Neuronal stem cell (in vitro differentiated cells): ENCODE results near the gene SMIM15.
"Not testable (repeated sequence)": the region's sequence is repeated elsewhere in the genome, so short reads cannot be mapped to it uniquely, and the experiment has no call there.

ENCODE experiments used
- DNase-seq: peaks from one replicate; pipeline ENCODE4 v3.0.0-alpha.2; 2013; ENCODE audit warnings: low spot score
- H2AFZ ChIP-seq: one replicate; pipeline ENCODE4 v1.6.1; 2013; ENCODE audit warnings: mild to moderate bottlenecking, low read length, inconsistent platforms
- H2AK5ac ChIP-seq: 2 replicates; pipeline ENCODE4 v1.6.1; 2013; ENCODE audit warnings: low read depth, mild to moderate bottlenecking, inconsistent platforms, low read length, moderate library complexity, mixed read lengths
- H2BK120ac ChIP-seq: 2 replicates; pipeline ENCODE4 v1.6.1; 2013; ENCODE audit warnings: low read depth, mild to moderate bottlenecking, inconsistent platforms, low read length, moderate library complexity, mixed read lengths
- H2BK12ac ChIP-seq: one replicate; pipeline ENCODE4 v1.6.1; 2013; ENCODE audit warnings: low read length, inconsistent platforms
- H2BK15ac ChIP-seq: 2 replicates; pipeline ENCODE4 v1.6.1; 2013; ENCODE audit warnings: mild to moderate bottlenecking, low read length, inconsistent platforms, mixed read lengths
- H2BK5ac ChIP-seq: one replicate; pipeline ENCODE4 v1.6.1; 2013; ENCODE audit warnings: inconsistent platforms, mild to moderate bottlenecking, low read length, moderate library complexity
- H3K14ac ChIP-seq: one replicate; pipeline ENCODE4 v1.6.1; 2013; ENCODE audit warnings: low read length, inconsistent platforms
- H3K18ac ChIP-seq: 2 replicates; pipeline ENCODE4 v1.6.1; 2013; ENCODE audit warnings: low read length, inconsistent platforms
- H3K23ac ChIP-seq: 2 replicates; pipeline ENCODE4 v1.6.1; 2013; ENCODE audit warnings: low read depth, mild to moderate bottlenecking, mixed read lengths, low read length, inconsistent platforms; ENCODE audit not compliant: poor library complexity
- H3K27ac ChIP-seq: replicated peaks from 3 replicates; pipeline ENCODE4 v1.5.1; 2013; ENCODE audit warnings: low read length, inconsistent platforms
- H3K27me3 ChIP-seq, 3 experiments: 2 replicates each; pipeline ENCODE4 v1.6.1; 2013; ENCODE audit warnings: low read length in 3 of 3, mild to moderate bottlenecking in 2 of 3, inconsistent platforms in 1 of 3, low read depth in 1 of 3, mixed read lengths in 1 of 3, moderate library complexity in 1 of 3; ENCODE audit not compliant: control insufficient read depth in 3 of 3, insufficient read depth in 3 of 3
- H3K36me3 ChIP-seq, 2 donors: replicated peaks in 1 of 2; 2 replicates each; pipeline ENCODE4 v1.6.1; 2013; ENCODE audit warnings: low read length in 2 of 2; ENCODE audit not compliant: control insufficient read depth in 2 of 2, insufficient read depth in 2 of 2
- H3K4ac ChIP-seq: 2 replicates; pipeline ENCODE4 v1.6.1; 2013; ENCODE audit warnings: inconsistent platforms, mild to moderate bottlenecking, low read length, moderate library complexity
- H3K4me1 ChIP-seq, 2 donors: 1 replicate in 1 of 2; 2 replicates in 1 of 2; pipeline ENCODE4 v1.6.1; 2013; ENCODE audit warnings: low read length in 2 of 2, low read depth in 1 of 2; ENCODE audit not compliant: control insufficient read depth in 2 of 2, insufficient read depth in 1 of 2
- H3K4me2 ChIP-seq: one replicate; pipeline ENCODE4 v1.6.1; 2013; ENCODE audit warnings: mild to moderate bottlenecking, low read length, inconsistent platforms; ENCODE audit not compliant: insufficient read depth, poor library complexity, severe bottlenecking
- H3K4me3 ChIP-seq, 2 donors: 2 replicates each; pipeline ENCODE4 v1.5.1; 2013; ENCODE audit warnings: low read length in 2 of 2, mild to moderate bottlenecking in 2 of 2, inconsistent platforms in 1 of 2, moderate library complexity in 1 of 2
- H3K79me1 ChIP-seq: one replicate; pipeline ENCODE4 v1.6.1; 2013; ENCODE audit warnings: low read depth, mild to moderate bottlenecking, inconsistent platforms, low read length, moderate library complexity
- H3K9ac ChIP-seq: one replicate; pipeline ENCODE4 v1.6.1; 2013; ENCODE audit warnings: mild to moderate bottlenecking, low read depth, low read length, inconsistent platforms; ENCODE audit not compliant: poor library complexity
- H3K9me3 ChIP-seq, 2 donors: replicated peaks in 1 of 2; 2 replicates each; pipeline versions ENCODE3 to v1.6.1; 2013; ENCODE audit warnings: low read length in 2 of 2, mild to moderate bottlenecking in 2 of 2, inconsistent platforms in 1 of 2, low read depth in 1 of 2, mixed read lengths in 1 of 2, moderate library complexity in 1 of 2; ENCODE audit not compliant: control insufficient read depth in 2 of 2, insufficient read depth in 1 of 2
- H4K8ac ChIP-seq: one replicate; pipeline ENCODE4 v1.6.1; 2013; ENCODE audit warnings: low read depth, mild to moderate bottlenecking, inconsistent platforms, low read length, moderate library complexity
- H4K91ac ChIP-seq: one replicate; pipeline ENCODE4 v1.6.1; 2013; ENCODE audit warnings: low read length, low read depth, mild to moderate bottlenecking, inconsistent platforms; ENCODE audit not compliant: poor library complexity
- WGBS, 2 donors: extraction: QIAGEN DNeasy Blood & Tissue Kit; methylation state at CpG; one replicate each; pipeline ENCODE4 v1.1.7; 2013; ENCODE audit warnings: missing lambda C conversion rate in 2 of 2, mixed read lengths in 1 of 2; ENCODE audit not compliant: insufficient read length in 2 of 2, insufficient replicate concordance in 1 of 2; ENCODE audit errors: extremely low coverage in 2 of 2; 5-methylcytosine and 5-hydroxymethylcytosine counted together

SMIM15 gene

DNA sequence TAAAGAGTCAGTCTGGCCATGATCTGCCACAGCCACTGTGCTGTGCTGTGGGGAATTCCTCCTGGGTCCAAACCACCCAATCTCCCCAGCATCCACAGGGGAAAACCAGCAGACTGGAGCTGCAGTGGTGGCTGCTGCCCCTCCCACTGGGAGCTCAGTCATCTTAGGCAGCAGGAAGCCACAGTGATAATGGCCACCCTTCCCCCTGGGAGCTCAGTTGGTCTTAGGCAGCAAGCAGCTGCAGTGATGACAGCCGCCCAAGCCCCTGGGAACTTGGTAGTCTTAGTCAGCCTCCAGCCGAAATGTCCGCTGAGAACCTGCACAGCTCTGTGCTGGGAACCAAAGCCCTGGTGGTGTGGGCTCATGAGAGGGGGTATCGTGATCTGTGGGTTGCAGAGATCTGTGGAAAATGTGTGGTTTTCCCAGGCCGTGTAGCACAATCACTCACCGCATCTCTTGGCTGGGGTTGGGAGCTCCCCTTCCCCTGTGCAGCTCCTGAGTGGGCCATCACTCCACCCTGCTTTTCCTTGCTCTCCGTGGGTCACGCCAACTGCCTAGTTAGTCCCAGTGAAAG lies 38.4 kb upstream of the SMIM15 start:
- H3K4me1 ChIP-seq: no peaks in the 10 kb centered on the region
- no peak overlapping the region for H3K27ac ChIP-seq
- no peak overlapping the region for H3K18ac ChIP-seq
- no peak overlapping the region for H2AFZ ChIP-seq
- no peak overlapping the region for H3K14ac ChIP-seq
- no peaks in the 10 kb centered on the region for H3K27me3 ChIP-seq
- no peak overlapping the region for H3K4ac ChIP-seq
- no peak overlapping the region for H4K91ac ChIP-seq
- H2BK5ac ChIP-seq: no peak overlapping the region
- no peak overlapping the region for H3K4me3 ChIP-seq
- H2BK15ac ChIP-seq: no peak overlapping the region
- no peaks in the 10 kb centered on the region for H3K36me3 ChIP-seq
- H2BK12ac ChIP-seq: no peak overlapping the region
- no CpG with 5 or more reads among the region's 8 CpGs for WGBS, 2 donors
- no peak for DNase-seq
- H3K4me2 ChIP-seq: no peak overlapping the region
- no peak overlapping the region for H2AK5ac ChIP-seq
- peaks cover 0 to 2% of the 10 kb centered on the region in 2 donors for H3K9me3 ChIP-seq
- no peak overlapping the region for H3K9ac ChIP-seq
- H3K79me1 ChIP-seq: no peaks in the 10 kb centered on the region
- H3K23ac ChIP-seq: no peak overlapping the region
- no peak overlapping the region for H2BK120ac ChIP-seq
- H4K8ac ChIP-seq: peak overlapping the region; percentile 78

DNA sequence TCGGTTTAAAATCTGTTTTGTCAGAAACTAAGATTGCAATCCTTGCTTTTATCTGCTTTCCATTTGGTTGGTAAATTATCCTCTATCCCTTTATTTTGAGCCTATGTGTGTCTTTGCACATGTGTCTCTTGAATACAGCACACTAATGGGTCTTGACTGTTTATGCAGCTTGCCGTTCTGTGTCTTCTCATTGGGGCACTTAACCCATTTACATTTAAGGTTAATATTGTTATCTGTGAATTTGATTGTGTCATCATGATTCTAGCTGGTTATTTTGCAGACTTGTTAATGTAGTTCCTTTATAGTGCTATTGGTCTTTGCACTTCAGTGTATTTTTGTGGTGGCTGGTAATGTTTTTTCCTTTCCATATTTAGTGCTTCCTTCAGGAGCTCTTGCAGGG lies 36.3 kb upstream of the SMIM15 start:
- H3K9ac ChIP-seq: no peak overlapping the region
- WGBS, 2 donors: no CpG with 5 or more reads among the region's 2 CpGs
- DNase-seq: no peak
- no peak overlapping the region for H2BK12ac ChIP-seq
- no peak overlapping the region for H3K23ac ChIP-seq
- no peaks in the 10 kb centered on the region for H3K79me1 ChIP-seq
- H2BK120ac ChIP-seq: no peak overlapping the region
- H2BK5ac ChIP-seq: no peak overlapping the region
- no peak overlapping the region for H3K18ac ChIP-seq
- no peak overlapping the region for H4K91ac ChIP-seq
- no peak overlapping the region for H2AK5ac ChIP-seq
- H2BK15ac ChIP-seq: no peak overlapping the region
- no peak overlapping the region for H3K4me2 ChIP-seq
- H3K4ac ChIP-seq: no peak overlapping the region
- peaks cover 0 to 2% of the 10 kb centered on the region in 2 donors for H3K9me3 ChIP-seq
- H3K27me3 ChIP-seq: no peaks in the 10 kb centered on the region
- H3K4me3 ChIP-seq: no peak overlapping the region
- H2AFZ ChIP-seq: no peak overlapping the region
- no peak overlapping the region for H3K14ac ChIP-seq
- H3K36me3 ChIP-seq: no peaks in the 10 kb centered on the region
- H4K8ac ChIP-seq: no peak overlapping the region
- no peaks in the 10 kb centered on the region for H3K4me1 ChIP-seq
- no peak overlapping the region for H3K27ac ChIP-seq

DNA sequence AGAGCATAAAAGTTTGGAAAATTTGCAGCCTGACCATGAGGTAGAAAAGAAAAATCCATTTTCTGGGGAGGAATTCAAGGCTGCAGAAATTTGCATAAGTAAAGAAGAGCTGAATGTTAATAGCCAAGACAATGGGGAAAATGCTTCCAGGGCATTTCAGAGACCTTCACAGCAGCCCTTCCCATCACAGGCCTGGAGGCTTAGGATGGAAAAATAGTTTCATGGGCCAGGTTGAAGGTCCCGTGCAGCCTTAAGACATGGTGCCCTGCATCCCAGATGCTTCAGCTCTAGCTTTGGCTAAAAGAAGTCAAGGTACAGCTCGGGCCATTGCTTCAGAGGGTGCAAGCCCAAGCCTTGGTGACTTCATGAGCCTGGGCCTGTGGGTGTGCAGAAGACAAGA lies 25.6 kb upstream of the SMIM15 start:
- not testable (repeated sequence) for H2BK120ac ChIP-seq, H3K4me2 ChIP-seq, H3K9ac ChIP-seq, H3K18ac ChIP-seq, H3K27me3 ChIP-seq, H2BK5ac ChIP-seq, H2BK15ac ChIP-seq, H3K4me3 ChIP-seq, H4K8ac ChIP-seq, DNase-seq, H3K27ac ChIP-seq, H3K79me1 ChIP-seq, H3K14ac ChIP-seq, H2AFZ ChIP-seq, H2AK5ac ChIP-seq, H3K23ac ChIP-seq, H4K91ac ChIP-seq, H3K9me3 ChIP-seq, H3K36me3 ChIP-seq, H3K4ac ChIP-seq, H3K4me1 ChIP-seq, H2BK12ac ChIP-seq
- no CpG with 5 or more reads among the region's 2 CpGs for WGBS, 2 donors

DNA sequence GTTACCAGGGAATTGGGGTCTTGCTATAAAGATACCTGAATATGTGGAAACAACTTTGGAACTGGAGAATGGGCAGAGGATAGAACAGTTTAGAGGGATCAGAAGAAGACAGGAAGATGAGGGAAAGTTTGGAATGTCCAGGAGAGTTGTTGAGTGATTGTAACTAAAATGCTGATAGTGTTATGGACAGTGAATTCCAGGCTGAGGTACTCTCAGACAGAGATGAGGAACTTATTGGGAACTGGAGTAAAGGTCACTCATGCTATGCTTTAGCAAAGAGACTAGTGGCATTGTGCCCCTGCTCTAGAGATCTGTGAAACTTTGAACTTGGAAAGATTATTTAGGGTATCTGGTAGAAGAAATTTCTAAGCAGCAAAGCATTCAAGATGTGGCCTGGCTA lies 25.1 kb upstream of the SMIM15 start:
- H2BK15ac ChIP-seq, H2BK12ac ChIP-seq, H3K9ac ChIP-seq, DNase-seq, H2BK120ac ChIP-seq, H3K4me1 ChIP-seq, H2BK5ac ChIP-seq, H3K27ac ChIP-seq, H2AK5ac ChIP-seq, H3K14ac ChIP-seq, H4K8ac ChIP-seq, H4K91ac ChIP-seq, H3K23ac ChIP-seq, H3K79me1 ChIP-seq, H3K36me3 ChIP-seq, H3K4me3 ChIP-seq, H3K18ac ChIP-seq, H3K4ac ChIP-seq, H3K9me3 ChIP-seq, H3K27me3 ChIP-seq, H2AFZ ChIP-seq, H3K4me2 ChIP-seq: not testable (repeated sequence)
